HCT116 (cell line): Measurements from ENCODE around the gene SLC6A14. TPM values are rescaled to one million over a fixed set of nuclear protein-coding genes. Genes with fewer than 3 reads are reported as not detected.

Experiments
- ATAC-seq: fragments of 200-7000 bp; cut with Tn5 transposase; 2 replicates; pipeline ENCODE4 v1.9.1; 2020; ENCODE audit warnings: mild to moderate bottlenecking, moderate library complexity
- BruUV-seq: library from RNA; stranded (reverse); fragments of 400-500 nt; replicated peaks from 2 replicates; lab custom pipeline; 2021; lab: Mats Ljungman, UMichigan
- CTCF ChIA-PET: fragments of 300-600 bp; sonication (Branson Sonifier 250); formaldehyde crosslinking; loops from one replicate; lab custom pipeline; 2021; ENCODE audit warnings: antibody characterized with exemption; lab: Charles Lee
- POLR2A ChIA-PET: fragments of 300-600, 350-600 bp; sonication (Branson Sonifier 250); formaldehyde crosslinking; loops from one replicate; lab custom pipeline; 2021; ENCODE audit warnings: antibody characterized with exemption; lab: Charles Lee
- RAD21 ChIA-PET, 2 experiments: fragments of 300-600 bp; sonication (Branson Sonifier 250); formaldehyde crosslinking; loops; one replicate each; lab custom pipeline; 2023; ENCODE audit warnings: low total read pairs in 2 of 2; ENCODE audit not compliant: uncharacterized antibody in 2 of 2, unreplicated experiment in 2 of 2, low non-redundant PET in 1 of 2; lab: Charles Lee
- DNase-seq: peaks from one replicate; pipeline ENCODE4 v3.0.0-alpha.2; 2010; ENCODE audit warnings: low read depth, low spot score
- H2AFZ ChIP-seq: fragments of 200-600 bp; shearing (Covaris generic), sonication (generic); 2 replicates; pipeline ENCODE4 v1.6.1; 2017; ENCODE audit warnings: low read depth, mixed run types, mixed read lengths, antibody characterized with exemption, low read length; ENCODE audit not compliant: poor library complexity, severe bottlenecking
- H3K27ac ChIP-seq: 2 replicates; pipeline ENCODE4 v1.5.1; 2012; ENCODE audit warnings: low read depth, low read length
- H3K27me3 ChIP-seq: fragments of 200-600 bp; sonication (generic); 2 replicates; pipeline ENCODE4 v1.6.1; 2016; ENCODE audit warnings: mixed run types, low read length, mixed read lengths; ENCODE audit not compliant: insufficient read depth
- H3K36me3 ChIP-seq, 2 experiments: fragments of 200-500 bp in 1 of 2; fragments of 200-600 bp in 1 of 2; sonication (Bioruptor generic) in 1 of 2; sonication (generic) in 1 of 2; 2 replicates each; pipeline versions ENCODE4 v1.5.1 to v1.6.1; 2014 to 2016; ENCODE audit warnings: low read length in 2 of 2, inconsistent platforms in 1 of 2, mixed read lengths in 1 of 2, mixed run types in 1 of 2; ENCODE audit not compliant: insufficient read depth in 2 of 2, control insufficient read depth in 1 of 2
- H3K4me1 ChIP-seq, 2 experiments: fragments of 200-600 bp in 1 of 2; sonication (generic) in 1 of 2; 2 replicates each; pipeline versions ENCODE4 v1.5.1 to v1.6.1; 2012 to 2017; ENCODE audit warnings: low read length in 2 of 2, inconsistent platforms in 1 of 2, mild to moderate bottlenecking in 1 of 2, mixed read lengths in 1 of 2, mixed run types in 1 of 2, moderate library complexity in 1 of 2; ENCODE audit not compliant: insufficient read depth in 2 of 2, control insufficient read depth in 1 of 2
- H3K4me2 ChIP-seq: fragments of 200-600 bp; sonication (generic); 2 replicates; pipeline ENCODE4 v1.6.1; 2017; ENCODE audit warnings: mixed run types, low read length, mixed read lengths
- H3K4me3 ChIP-seq, 2 experiments: fragments of 200-600 bp in 1 of 2; sonication (generic) in 1 of 2; replicated peaks in 1 of 2; 2 replicates each; pipeline ENCODE4 v1.5.1; 2011 to 2016; ENCODE audit warnings: low read length in 2 of 2, control low read depth in 1 of 2, low read depth in 1 of 2, mild to moderate bottlenecking in 1 of 2, mixed read lengths in 1 of 2, mixed run types in 1 of 2
- H3K79me2 ChIP-seq: fragments of 200-600 bp; sonication (generic); 2 replicates; pipeline ENCODE4 v1.6.1; 2017; ENCODE audit warnings: mild to moderate bottlenecking, mixed run types, low read length, moderate library complexity, mixed read lengths; ENCODE audit not compliant: insufficient read depth
- H3K9ac ChIP-seq: fragments of 200-600 bp; sonication (generic); 2 replicates; pipeline ENCODE4 v1.6.1; 2016; ENCODE audit warnings: low read length, mixed read lengths
- H3K9me2 ChIP-seq: fragments of 200-600 bp; sonication (generic), shearing (Covaris generic); 2 replicates; pipeline ENCODE4 v1.6.1; 2017; ENCODE audit warnings: mixed run types, mild to moderate bottlenecking, moderate library complexity; ENCODE audit not compliant: insufficient read depth
- H3K9me3 ChIP-seq, 2 experiments: fragments of 200-500 bp in 1 of 2; fragments of 200-600 bp in 1 of 2; sonication (Bioruptor generic) in 1 of 2; sonication (generic) in 1 of 2; 2 replicates each; pipeline ENCODE4 v1.6.1; 2014 to 2017; ENCODE audit warnings: low read length in 2 of 2, mixed read lengths in 2 of 2, inconsistent platforms in 1 of 2, low read depth in 1 of 2, mild to moderate bottlenecking in 1 of 2, mixed run types in 1 of 2, moderate library complexity in 1 of 2; ENCODE audit not compliant: control insufficient read depth in 1 of 2, insufficient read depth in 1 of 2
- H4K20me1 ChIP-seq: fragments of 200-600 bp; sonication (generic), shearing (Covaris generic); 2 replicates; pipeline ENCODE4 v1.6.1; 2017; ENCODE audit warnings: mixed run types, mild to moderate bottlenecking, moderate library complexity; ENCODE audit not compliant: insufficient read depth
- CBX3 ChIP-seq: IDR thresholded peaks from 2 replicates; pipeline ENCODE4 v1.6.1; 2012; ENCODE audit warnings: low read depth
- EZH2 ChIP-seq: fragments of 200-600 bp; sonication (generic); IDR thresholded peaks from 2 replicates; pipeline ENCODE4 v1.6.1; 2017; ENCODE audit warnings: antibody characterized with exemption, mixed run types
- EZH2phosphoT487 ChIP-seq: fragments of 200-600 bp; IDR thresholded peaks from 2 replicates; pipeline ENCODE4 v1.6.1; 2018; ENCODE audit warnings: antibody characterized with exemption, borderline replicate concordance
- POLR2AphosphoS5 ChIP-seq: IDR thresholded peaks from 2 replicates; pipeline ENCODE4 v1.6.1; 2011; ENCODE audit warnings: mild to moderate bottlenecking, low read depth, low read length, moderate library complexity
- RAD21 ChIP-seq: IDR thresholded peaks from 2 replicates; pipeline ENCODE4 v1.6.1; 2012; ENCODE audit warnings: low read depth, mild to moderate bottlenecking
- SIN3A ChIP-seq: IDR thresholded peaks from 2 replicates; pipeline ENCODE4 v1.6.1; 2012; ENCODE audit warnings: low read depth
- SP1 ChIP-seq: IDR thresholded peaks from 2 replicates; pipeline ENCODE4 v1.6.1; 2012; ENCODE audit warnings: low read depth
- YY1 ChIP-seq: IDR thresholded peaks from 2 replicates; pipeline ENCODE4 v1.6.1; 2011; ENCODE audit warnings: low read length, low read depth, moderate library complexity, mild to moderate bottlenecking; ENCODE audit not compliant: insufficient replicate concordance; ENCODE audit errors: extremely low read depth
- ZBTB33 ChIP-seq: IDR thresholded peaks from 2 replicates; pipeline ENCODE4 v1.6.1; 2011; ENCODE audit warnings: mild to moderate bottlenecking, low read length, moderate library complexity; ENCODE audit not compliant: insufficient replicate concordance; ENCODE audit errors: extremely low read depth
- ZNF274 ChIP-seq: fragments of 200-500 bp; sonication (Bioruptor generic); IDR thresholded peaks from 2 replicates; pipeline ENCODE4 v1.6.1; 2014; ENCODE audit warnings: mild to moderate bottlenecking, low read depth, low read length, inconsistent platforms
- intact Hi-C: fragments of 100-400 bp; cut with micrococcal nuclease; formaldehyde crosslinking; loops from 2 replicates; pipeline ENCODE4 v1.10.0; 2022
- total RNA-seq: library from RNA; stranded (reverse); gene quantifications from one replicate; pipeline ENCODE4 v1.2.1, GENCODE V29; 2021; ENCODE audit not compliant: unreplicated experiment
- TF ChIP-seq, protein P1 (sequence below): IDR thresholded peaks from 2 replicates; pipeline ENCODE4 v1.6.1; 2012
- TF ChIP-seq, protein P2 (sequence below): IDR thresholded peaks from 2 replicates; pipeline ENCODE4 v1.6.1; 2012

The SLC6A14 gene
- total RNA-seq, 1 experiment from 2014 or later, result 0.05 TPM

- TF ChIP-seq EZH2, result no peak
- TF ChIP-seq, all 23 proteins: peak for 0
These were observed 12.8 kb downstream of the SLC6A14 start (continued) for GRCh38 chrX:116449156-116449555.

DNA sequence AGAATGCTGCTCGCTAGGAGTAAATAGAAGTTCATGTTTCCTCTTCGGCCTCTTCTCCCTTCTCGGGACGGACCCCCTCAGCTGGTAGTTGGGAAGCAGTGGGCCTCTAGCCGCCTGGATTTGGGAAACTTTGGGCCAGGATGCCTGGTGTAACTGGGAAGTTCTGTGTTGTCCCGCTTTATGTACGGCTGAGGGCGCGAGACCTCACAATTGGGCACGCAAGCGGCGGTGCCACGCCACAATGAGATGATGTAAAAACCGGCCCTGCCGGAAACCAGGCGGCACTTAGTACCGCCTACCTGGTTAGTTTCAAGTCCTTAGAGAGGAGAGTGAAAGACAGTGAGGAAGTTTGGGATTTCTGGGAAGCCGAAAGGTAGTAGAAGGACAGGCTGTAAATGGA, 26.4 kb downstream of the SLC6A14 start, which contains the start of gene CT83:
TSS of gene CT83 (minus strand) at position 155 of the 400 bp plus-strand sequence. CDS start at position 35, 120 bp downstream.
- Histone ChIP-seq H3K27me3 (no peaks in the 10 kb centered on the region), H2AFZ (no peak within 1 kb of the TSS), H3K4me1 (no peaks in the 10 kb centered on the region), H3K27ac (no peak within 1 kb of the TSS), H3K36me3 (no peaks in the 10 kb centered on the region), H3K9me3 (no peaks in the 10 kb centered on the region), H3K4me2 (no peak within 1 kb of the TSS), H3K4me3 (no peak within 1 kb of the TSS), H3K9ac (no peak within 1 kb of the TSS), H3K79me2 (no peaks in the 10 kb centered on the region), H4K20me1 (no peaks in the 10 kb centered on the region), H3K9me2 (no peaks in the 10 kb centered on the region)
- TF ChIP-seq EZH2phosphoT487, result no peak
- TF ChIP-seq, protein P1, sequence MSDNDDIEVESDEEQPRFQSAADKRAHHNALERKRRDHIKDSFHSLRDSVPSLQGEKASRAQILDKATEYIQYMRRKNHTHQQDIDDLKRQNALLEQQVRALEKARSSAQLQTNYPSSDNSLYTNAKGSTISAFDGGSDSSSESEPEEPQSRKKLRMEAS, result no peak
- TF ChIP-seq SIN3A, result no peak
- no peak for TF ChIP-seq YY1
- no peak for TF ChIP-seq ZNF274
- TF ChIP-seq CBX3, result no peak
- TF ChIP-seq, protein P2, sequence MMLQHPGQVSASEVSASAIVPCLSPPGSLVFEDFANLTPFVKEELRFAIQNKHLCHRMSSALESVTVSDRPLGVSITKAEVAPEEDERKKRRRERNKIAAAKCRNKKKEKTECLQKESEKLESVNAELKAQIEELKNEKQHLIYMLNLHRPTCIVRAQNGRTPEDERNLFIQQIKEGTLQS, result no peak
- no peak for TF ChIP-seq POLR2AphosphoS5
- TF ChIP-seq RAD21, result no peak
- TF ChIP-seq SP1, result no peak
- no peak for TF ChIP-seq ZBTB33
- POLR2A ChIA-PET, result no interaction called here
- ATAC-seq (no peak), DNase-seq (no peak)
- RAD21 ChIA-PET, result no interaction called here
- CTCF ChIA-PET, result no interaction called here
- no TSS peak for BruUV-seq
- intact Hi-C loops, result no loop called here
